WTC11 (cell line): ENCODE measurements around the gene PCDH1.

Source experiments
- AFF4 ChIP-seq: sonication (generic); formaldehyde crosslinking; IDR thresholded peaks from 2 replicates; pipeline ENCODE4 v1.8.1; 2023; ENCODE audit warnings: mild to moderate bottlenecking, missing genetic modification reagents, borderline replicate concordance
- AR ChIP-seq: fragments of 250-450 bp; sonication (Bioruptor Pico); IDR thresholded peaks from 2 replicates; pipeline ENCODE4 v1.9.0; 2021; ENCODE audit warnings: mild to moderate bottlenecking
- CREB1 ChIP-seq: sonication (generic); formaldehyde crosslinking; IDR thresholded peaks from 2 replicates; pipeline ENCODE4 v1.8.0; 2023; ENCODE audit warnings: mild to moderate bottlenecking, missing genetic modification reagents
- CTCF ChIP-seq: fragments of 200-600 bp; IDR thresholded peaks from 2 replicates; pipeline ENCODE4 v1.8.0; 2022; ENCODE audit warnings: antibody characterized with exemption
- JUN ChIP-seq: sonication (generic); formaldehyde crosslinking; IDR thresholded peaks from 2 replicates; pipeline ENCODE4 v1.8.0; 2023; ENCODE audit warnings: mild to moderate bottlenecking, missing genetic modification reagents
- MAX ChIP-seq: sonication (generic); formaldehyde crosslinking; IDR thresholded peaks from 2 replicates; pipeline ENCODE4 v1.8.0; 2022; ENCODE audit warnings: mild to moderate bottlenecking, missing genetic modification reagents
- NFE2L1 ChIP-seq: sonication (generic); formaldehyde crosslinking; IDR thresholded peaks from 2 replicates; pipeline ENCODE4 v1.8.1; 2023; ENCODE audit warnings: missing genetic modification reagents
- SP1 ChIP-seq: sonication (generic); formaldehyde crosslinking; conservative IDR thresholded peaks from 2 replicates; pipeline ENCODE4 v1.8.1; 2022; ENCODE audit warnings: missing genetic modification reagents
- TCF7 ChIP-seq: sonication (generic); formaldehyde crosslinking; IDR thresholded peaks from 2 replicates; pipeline ENCODE4 v1.8.0; 2022; ENCODE audit warnings: mild to moderate bottlenecking, low read depth, missing genetic modification reagents, moderate library complexity
- USF1 ChIP-seq: sonication (generic); formaldehyde crosslinking; IDR thresholded peaks from 2 replicates; pipeline ENCODE4 v1.8.0; 2022; ENCODE audit warnings: mild to moderate bottlenecking, missing genetic modification reagents
- ZBTB43 ChIP-seq: sonication (generic); formaldehyde crosslinking; IDR thresholded peaks from 2 replicates; pipeline ENCODE4 v1.8.1; 2023; ENCODE audit warnings: mild to moderate bottlenecking, missing genetic modification reagents
- ZNF138 ChIP-seq: sonication (generic); formaldehyde crosslinking; conservative IDR thresholded peaks from 2 replicates; pipeline ENCODE4 v1.8.1; 2022; ENCODE audit warnings: mild to moderate bottlenecking, moderate library complexity, missing genetic modification reagents
- ZNF512 ChIP-seq: sonication (generic); formaldehyde crosslinking; IDR thresholded peaks from 2 replicates; pipeline ENCODE4 v1.8.1; 2022; ENCODE audit warnings: missing genetic modification reagents, borderline replicate concordance

GRCh38 chr5:141898448-141899049 lies 20.3 kb upstream of the PCDH1 start:
- TF ChIP-seq CTCF (no peak), SP1 (CRISPR knock-in tag) (no peak), TCF7 (CRISPR knock-in tag) (no peak), USF1 (CRISPR knock-in tag) (no peak), JUN (CRISPR knock-in tag) (no peak), MAX (CRISPR knock-in tag) (no peak), CREB1 (no peak), ZNF512 (no peak), ZBTB43 (CRISPR knock-in tag) (no peak), AR (CRISPR knock-in tag) (no peak), NFE2L1 (CRISPR knock-in tag) (no peak), AFF4 (CRISPR knock-in tag) (no peak), ZNF138 (no peak)
